HL-60 (cell line): ENCODE results near the gene ADD1.

Experiments
- DNase-seq, 2 experiments: peaks; one replicate each; pipeline ENCODE4 v3.0.0-alpha.2; 2010 to 2020; ENCODE audit warnings: low read depth in 1 of 2, low spot score in 1 of 2
- H3K27ac ChIP-seq: fragments of 250-450 bp; sonication (Bioruptor Pico); replicated peaks from 2 replicates; pipeline ENCODE4 v1.5.1; 2020; ENCODE audit warnings: mild to moderate bottlenecking, moderate library complexity
- H3K27me3 ChIP-seq: fragments of 250-450 bp; sonication (Bioruptor Pico); 2 replicates; pipeline ENCODE4 v1.5.1; 2021; ENCODE audit warnings: mild to moderate bottlenecking, moderate library complexity; ENCODE audit not compliant: insufficient read depth, poor library complexity, severe bottlenecking
- H3K4me3 ChIP-seq: replicated peaks from 2 replicates; pipeline ENCODE4 v1.5.1; 2011; ENCODE audit warnings: mild to moderate bottlenecking, control low read depth, low read length; ENCODE audit not compliant: insufficient read depth
- GABPA ChIP-seq: IDR thresholded peaks from 2 replicates; pipeline ENCODE4 v1.6.1; 2012; ENCODE audit warnings: low read depth
- POLR2AphosphoS5 ChIP-seq: IDR thresholded peaks from 2 replicates; pipeline ENCODE4 v1.6.1; 2012; ENCODE audit warnings: low read depth
- SPI1 ChIP-seq: IDR thresholded peaks from 2 replicates; pipeline ENCODE4 v1.6.1; 2012; ENCODE audit warnings: low read depth, mild to moderate bottlenecking, borderline replicate concordance
- TF ChIP-seq, protein P1 (sequence below): IDR thresholded peaks from one replicate; pipeline ENCODE4 v1.5.1; 2011; ENCODE audit warnings: low read length, control low read depth, inconsistent platforms; ENCODE audit not compliant: insufficient read depth
- TF ChIP-seq, protein P2 (sequence below): IDR thresholded peaks from 2 replicates; pipeline ENCODE4 v1.6.1; 2012; ENCODE audit warnings: low read depth; ENCODE audit not compliant: insufficient replicate concordance

Gene ADD1

DNA sequence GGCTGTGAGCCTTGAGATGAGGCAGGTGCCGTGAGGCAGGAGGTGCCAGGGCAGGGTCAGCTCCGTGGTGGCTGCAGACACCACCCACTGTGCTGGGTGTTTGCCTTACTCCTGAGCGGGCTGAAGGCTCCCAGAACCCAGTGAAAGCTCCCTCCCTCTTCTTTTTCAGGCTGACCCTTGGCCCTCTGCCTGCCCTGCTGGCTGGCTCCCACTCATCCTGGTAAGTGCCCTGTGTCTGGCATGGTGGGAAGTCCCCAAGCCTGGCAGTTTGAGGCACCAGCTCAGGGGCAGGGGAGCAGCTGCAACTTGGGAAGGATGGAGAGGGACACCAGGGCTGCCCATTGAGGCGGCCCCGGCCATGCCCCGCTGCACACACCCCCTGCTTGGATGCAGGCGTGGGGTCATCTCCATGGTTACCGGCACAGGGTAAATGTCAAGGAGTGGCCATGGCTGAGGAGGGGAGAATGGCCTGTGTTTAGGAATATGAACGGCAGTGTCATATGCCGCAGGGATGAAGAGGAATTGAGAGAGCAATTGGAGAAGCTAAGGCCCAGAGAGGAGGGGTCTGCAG is 33.9 kb upstream of the ADD1 start:
- H3K27me3 ChIP-seq = no peaks in the 10 kb centered on the region
- H3K27ac ChIP-seq = peak overlapping the region; percentile 81
- H3K4me3 ChIP-seq = no peak overlapping the region
- DNase-seq = no peak
- TF ChIP-seq, protein P1, sequence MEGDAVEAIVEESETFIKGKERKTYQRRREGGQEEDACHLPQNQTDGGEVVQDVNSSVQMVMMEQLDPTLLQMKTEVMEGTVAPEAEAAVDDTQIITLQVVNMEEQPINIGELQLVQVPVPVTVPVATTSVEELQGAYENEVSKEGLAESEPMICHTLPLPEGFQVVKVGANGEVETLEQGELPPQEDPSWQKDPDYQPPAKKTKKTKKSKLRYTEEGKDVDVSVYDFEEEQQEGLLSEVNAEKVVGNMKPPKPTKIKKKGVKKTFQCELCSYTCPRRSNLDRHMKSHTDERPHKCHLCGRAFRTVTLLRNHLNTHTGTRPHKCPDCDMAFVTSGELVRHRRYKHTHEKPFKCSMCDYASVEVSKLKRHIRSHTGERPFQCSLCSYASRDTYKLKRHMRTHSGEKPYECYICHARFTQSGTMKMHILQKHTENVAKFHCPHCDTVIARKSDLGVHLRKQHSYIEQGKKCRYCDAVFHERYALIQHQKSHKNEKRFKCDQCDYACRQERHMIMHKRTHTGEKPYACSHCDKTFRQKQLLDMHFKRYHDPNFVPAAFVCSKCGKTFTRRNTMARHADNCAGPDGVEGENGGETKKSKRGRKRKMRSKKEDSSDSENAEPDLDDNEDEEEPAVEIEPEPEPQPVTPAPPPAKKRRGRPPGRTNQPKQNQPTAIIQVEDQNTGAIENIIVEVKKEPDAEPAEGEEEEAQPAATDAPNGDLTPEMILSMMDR = no peak
- TF ChIP-seq SPI1 (no peak), GABPA (no peak), POLR2AphosphoS5 (no peak)
- TF ChIP-seq, protein P2, sequence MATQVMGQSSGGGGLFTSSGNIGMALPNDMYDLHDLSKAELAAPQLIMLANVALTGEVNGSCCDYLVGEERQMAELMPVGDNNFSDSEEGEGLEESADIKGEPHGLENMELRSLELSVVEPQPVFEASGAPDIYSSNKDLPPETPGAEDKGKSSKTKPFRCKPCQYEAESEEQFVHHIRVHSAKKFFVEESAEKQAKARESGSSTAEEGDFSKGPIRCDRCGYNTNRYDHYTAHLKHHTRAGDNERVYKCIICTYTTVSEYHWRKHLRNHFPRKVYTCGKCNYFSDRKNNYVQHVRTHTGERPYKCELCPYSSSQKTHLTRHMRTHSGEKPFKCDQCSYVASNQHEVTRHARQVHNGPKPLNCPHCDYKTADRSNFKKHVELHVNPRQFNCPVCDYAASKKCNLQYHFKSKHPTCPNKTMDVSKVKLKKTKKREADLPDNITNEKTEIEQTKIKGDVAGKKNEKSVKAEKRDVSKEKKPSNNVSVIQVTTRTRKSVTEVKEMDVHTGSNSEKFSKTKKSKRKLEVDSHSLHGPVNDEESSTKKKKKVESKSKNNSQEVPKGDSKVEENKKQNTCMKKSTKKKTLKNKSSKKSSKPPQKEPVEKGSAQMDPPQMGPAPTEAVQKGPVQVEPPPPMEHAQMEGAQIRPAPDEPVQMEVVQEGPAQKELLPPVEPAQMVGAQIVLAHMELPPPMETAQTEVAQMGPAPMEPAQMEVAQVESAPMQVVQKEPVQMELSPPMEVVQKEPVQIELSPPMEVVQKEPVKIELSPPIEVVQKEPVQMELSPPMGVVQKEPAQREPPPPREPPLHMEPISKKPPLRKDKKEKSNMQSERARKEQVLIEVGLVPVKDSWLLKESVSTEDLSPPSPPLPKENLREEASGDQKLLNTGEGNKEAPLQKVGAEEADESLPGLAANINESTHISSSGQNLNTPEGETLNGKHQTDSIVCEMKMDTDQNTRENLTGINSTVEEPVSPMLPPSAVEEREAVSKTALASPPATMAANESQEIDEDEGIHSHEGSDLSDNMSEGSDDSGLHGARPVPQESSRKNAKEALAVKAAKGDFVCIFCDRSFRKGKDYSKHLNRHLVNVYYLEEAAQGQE = no peak

DNA sequence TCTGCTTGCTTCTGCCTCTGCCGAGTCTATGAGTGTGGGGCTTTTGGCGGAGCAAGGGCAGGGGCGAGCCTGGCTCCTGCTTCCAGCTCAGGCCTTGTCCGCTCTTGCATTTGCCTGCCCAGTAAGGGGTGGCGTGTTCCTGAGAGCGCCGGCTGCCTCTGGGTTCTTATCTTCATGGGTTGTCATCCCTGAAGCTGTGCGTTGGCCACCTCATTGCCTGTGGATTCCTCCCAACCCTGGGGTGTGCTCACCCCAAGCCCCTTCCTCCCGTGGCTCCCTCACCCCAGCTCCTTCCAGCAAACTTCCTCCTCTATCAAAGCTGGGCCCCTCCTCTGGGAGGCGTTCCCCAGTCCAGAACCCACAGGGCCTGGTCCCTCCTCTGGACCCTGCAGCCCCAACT is 33.3 kb upstream of the ADD1 start:
- TF ChIP-seq, protein P1 = no peak
- TF ChIP-seq POLR2AphosphoS5 (no peak), SPI1 (no peak), GABPA (no peak)
- TF ChIP-seq, protein P2 = no peak
- Histone ChIP-seq H3K4me3 (no peak overlapping the region), H3K27ac (peak overlapping the region; percentile 81)

DNA sequence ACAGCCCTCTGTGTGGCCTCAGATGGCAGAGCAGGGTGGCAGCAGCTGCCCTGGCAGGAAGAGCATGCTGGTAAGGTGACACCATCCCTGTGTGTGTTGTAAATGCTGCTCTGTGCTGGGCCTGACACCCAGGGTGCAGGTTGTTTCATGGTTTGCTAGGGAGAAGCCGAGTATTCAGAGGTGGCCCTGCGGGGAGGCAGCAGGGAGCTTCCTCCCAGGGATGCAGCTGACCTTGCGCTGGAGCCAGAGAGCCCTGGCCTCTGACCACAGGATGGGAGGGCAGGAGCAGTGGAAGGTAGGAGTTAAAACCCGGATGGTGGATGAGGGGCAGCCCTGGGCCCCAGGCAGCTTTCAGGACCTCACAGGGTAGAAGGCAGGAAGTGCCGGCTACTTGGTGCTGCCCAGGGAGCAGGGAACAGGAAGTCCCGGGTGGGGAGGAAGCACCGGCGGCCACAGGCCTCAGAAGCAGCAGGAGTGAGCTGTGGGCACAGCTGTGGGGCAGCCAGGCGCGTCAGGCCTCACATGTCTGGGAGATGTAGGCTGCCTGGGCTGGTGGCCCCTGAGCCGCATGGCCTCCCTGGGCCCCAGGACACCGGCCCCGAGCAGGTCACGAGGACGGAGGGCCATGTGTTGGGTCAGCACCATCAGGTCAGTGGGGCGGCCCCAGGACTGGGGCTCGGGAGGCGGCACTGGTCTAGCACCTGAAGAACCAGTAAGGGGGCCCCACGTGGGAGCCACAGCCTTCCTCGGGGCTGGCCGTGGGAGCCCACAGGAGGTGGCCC is 31.6 kb upstream of the ADD1 start:
- peak; percentile 95 to 97 for DNase-seq
- TF ChIP-seq, protein P2 = no peak
- TF ChIP-seq POLR2AphosphoS5 (peak; percentile 95), GABPA (peak; percentile 88), SPI1 (peak; percentile 94)
- TF ChIP-seq, protein P1 = no peak

More for the DNA sequence above, 33.3 kb upstream of the ADD1 start:
- no peaks in the 10 kb centered on the region for H3K27me3 ChIP-seq
- DNase-seq = peak in 1 of 2 experiments; percentile 49

More for the DNA sequence above, 31.6 kb upstream of the ADD1 start:
- Histone ChIP-seq H3K27me3 (no peaks in the 10 kb centered on the region), H3K27ac (peak overlapping the region; percentile 81), H3K4me3 (peak overlapping the region; percentile 79)
